Measurements from ENCODE around the gene TRPM3.
"Not testable (repeated sequence)": the region's sequence is repeated elsewhere in the genome, so short reads cannot be mapped to it uniquely, and the experiment has no call there.

TRPM3 gene

DNA sequence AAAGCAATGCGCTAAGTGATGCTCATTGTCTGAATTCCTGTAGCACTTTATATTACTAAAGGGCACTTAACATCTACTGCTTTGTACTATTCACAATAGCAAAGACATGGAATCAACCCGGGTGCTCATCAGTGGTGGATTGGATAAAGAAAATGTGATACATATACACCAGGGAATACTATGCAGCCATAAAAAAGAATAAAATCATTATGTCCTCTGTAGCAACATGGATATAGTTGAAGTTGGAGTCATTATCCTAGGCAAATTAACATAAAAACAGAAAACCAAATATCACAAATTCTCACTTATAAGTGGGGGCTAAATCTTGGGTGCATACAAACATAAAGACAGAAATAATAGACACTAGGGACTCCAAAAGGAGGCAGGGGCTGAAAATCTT lies 308.3 kb downstream of the TRPM3 start:
- DNase-seq = no peak

GRCh38 chr9:70811638-70812037 lies 309.8 kb downstream of the TRPM3 start:
- DNase-seq = no peak

DNA sequence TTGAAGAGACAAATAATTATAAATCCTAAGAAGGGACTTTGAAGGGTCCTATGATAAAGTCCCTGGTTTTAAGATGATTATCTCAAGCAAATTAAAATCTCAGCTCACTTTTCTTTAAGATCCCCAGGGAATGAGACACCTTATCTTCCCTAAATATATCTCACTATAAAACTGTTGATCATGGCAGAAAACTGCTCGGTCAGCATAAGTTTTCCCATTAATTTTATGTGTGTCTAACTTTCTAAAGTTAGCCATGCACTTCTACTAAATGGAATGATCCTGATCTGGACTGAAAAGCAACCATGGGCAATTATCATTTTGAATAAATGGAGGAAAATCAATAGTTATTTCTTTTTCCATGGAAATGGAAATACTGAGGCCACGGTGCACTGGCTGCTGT lies 314.5 kb downstream of the TRPM3 start:
- DNase-seq = no peak

GRCh38 chr9:70805949-70806348 lies 315.5 kb downstream of the TRPM3 start:
- DNase-seq = no peak

DNA sequence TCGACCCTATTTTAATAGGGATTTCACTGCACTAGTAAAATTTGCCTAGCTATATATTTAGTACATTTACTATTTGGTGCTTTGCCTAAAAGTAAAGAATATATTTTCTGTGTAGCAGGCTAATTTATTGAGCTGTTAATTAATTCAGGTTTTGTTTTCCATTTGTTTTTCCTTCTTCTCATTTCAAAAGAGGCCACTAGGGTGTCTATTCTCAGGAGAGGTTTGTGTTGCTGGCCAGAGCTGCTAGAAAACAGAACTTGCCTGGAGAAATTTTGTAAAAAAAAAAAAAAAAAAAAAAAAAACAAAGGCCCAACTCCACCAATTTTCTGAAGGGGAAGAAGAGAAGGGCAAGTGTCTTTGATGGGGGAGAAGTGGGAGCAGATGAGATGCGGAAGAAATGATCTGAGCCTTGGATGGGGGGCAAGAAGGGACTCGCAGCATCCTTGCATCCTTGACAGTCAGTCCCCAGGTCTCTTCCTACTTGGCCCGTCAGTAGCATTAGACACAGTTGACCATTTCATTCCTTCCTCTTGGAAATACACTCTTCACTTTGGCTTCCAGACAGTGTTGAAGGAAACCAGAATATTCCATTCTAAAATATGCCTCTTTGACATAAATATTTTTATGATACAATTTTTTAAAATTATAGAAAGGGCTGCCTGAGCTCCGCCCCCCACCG lies 318.5 kb downstream of the TRPM3 start:
- DNase-seq = no peak

GRCh38 chr9:70802206-70802605 lies 319.2 kb downstream of the TRPM3 start:
- DNase-seq = no peak

GRCh38 chr9:70801181-70801829 lies 320.1 kb downstream of the TRPM3 start:
- DNase-seq = no peak

DNA sequence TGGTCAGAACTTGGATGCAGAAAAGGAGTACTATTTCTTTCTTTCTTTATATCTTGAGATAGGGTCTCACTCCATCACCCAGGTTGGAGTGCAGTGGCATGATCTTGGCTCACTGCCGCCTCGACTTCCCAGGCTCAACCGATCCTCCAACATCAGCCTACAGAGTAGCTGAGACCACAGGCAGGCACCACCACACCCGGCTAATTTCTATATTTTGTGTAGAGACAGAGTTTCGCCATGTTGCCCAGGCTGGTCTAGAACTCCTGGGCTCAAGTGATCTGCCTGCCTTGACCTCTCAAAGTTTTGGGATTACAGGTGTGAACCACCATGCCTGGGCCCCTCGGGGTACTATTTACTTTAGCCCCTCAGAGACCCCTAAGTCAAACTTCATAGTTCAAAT lies 323.4 kb downstream of the TRPM3 start:
- DNase-seq = no peak

GRCh38 chr9:70795841-70796240 lies 325.6 kb downstream of the TRPM3 start:
- no peak for DNase-seq

- DNase-seq = no peak
Measured at GRCh38 chr9:70792796-70793195, 328.6 kb downstream of the TRPM3 start.

DNA sequence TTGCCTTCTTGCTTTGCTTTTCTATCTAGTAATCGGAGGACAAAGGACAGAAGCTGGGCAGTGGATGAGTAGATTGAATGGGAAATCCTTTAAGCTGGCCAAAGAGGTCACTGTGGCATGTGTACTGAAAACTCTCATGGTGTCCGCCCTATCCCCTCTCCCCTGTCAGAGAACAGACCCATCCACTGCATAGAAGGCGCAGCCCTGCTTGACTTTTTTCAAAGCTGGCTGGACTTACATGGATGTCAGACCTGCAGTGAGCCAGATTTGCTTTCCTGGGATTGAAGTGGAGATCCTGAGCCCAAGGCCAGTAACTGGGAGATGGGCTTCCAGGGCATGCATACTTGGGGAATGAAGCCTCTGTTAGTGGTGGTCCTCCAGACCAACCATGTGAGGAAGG lies 329.5 kb downstream of the TRPM3 start:
- DNase-seq = no peak

DNA sequence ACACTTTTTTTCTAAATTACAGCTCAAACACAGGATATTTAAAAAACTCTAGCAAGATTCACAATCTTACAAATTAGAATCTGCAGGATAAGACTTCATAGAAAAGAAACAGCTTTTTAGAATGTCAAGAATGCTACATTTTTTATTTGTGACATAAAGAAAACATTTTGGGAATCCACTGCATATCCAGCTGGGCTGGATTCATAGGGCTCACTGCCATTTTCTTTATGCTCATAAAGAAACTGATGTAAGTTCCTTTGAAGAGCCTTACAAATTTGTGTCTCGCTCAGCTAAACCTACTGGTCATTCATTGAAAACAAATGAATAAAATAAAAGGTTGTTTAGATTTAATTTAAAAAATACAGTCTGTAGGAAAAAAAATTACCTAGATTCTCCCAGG lies 332.3 kb downstream of the TRPM3 start:
- DNase-seq = no peak

- DNase-seq = no peak
Measured at GRCh38 chr9:70784456-70784855, 337.0 kb downstream of the TRPM3 start.

DNA sequence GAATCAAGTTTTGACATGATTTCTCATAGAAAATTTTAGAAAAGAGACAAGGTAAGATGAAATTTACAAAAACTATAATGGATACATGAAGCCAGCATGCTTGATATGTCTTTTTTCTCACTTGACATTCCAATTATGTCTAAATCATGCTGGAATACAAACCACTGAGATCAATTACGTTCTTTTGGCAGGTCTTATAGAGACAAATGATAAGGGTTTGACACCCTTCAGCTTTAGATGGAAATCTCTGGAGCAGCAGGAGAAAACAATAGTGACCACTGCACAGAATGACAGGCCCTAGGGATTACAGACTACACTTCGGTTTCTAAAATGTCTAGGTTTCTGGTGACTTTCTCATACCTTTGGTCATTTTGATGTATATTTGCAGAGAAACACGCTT lies 342.9 kb downstream of the TRPM3 start:
- no peak for DNase-seq

- DNase-seq = no peak
Measured at GRCh38 chr9:70773579-70773978, 347.8 kb downstream of the TRPM3 start.

GRCh38 chr9:70772601-70773000 lies 348.8 kb downstream of the TRPM3 start:
- DNase-seq = no peak

DNA sequence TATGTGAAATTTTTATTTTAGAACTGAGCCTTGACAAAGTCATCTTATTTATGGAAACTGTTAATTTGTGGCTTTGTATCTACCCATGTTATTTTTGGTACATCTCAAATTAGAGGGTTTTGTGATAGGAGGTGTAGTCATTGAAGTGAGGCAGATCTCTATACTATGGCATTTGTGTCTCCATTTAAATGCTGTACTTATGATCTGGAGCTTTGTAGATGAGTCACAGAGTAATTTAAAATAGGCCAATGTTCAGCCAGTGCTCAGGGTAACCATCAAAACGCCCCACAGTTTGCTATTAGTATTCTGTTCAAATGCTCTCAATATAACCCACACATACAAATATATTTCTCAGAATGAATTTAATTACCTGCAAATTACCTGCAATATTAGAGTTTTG lies 355.5 kb downstream of the TRPM3 start:
- DNase-seq = no peak

GRCh38 chr9:70761139-70761670 lies 360.2 kb downstream of the TRPM3 start:
- DNase-seq = no peak

DNA sequence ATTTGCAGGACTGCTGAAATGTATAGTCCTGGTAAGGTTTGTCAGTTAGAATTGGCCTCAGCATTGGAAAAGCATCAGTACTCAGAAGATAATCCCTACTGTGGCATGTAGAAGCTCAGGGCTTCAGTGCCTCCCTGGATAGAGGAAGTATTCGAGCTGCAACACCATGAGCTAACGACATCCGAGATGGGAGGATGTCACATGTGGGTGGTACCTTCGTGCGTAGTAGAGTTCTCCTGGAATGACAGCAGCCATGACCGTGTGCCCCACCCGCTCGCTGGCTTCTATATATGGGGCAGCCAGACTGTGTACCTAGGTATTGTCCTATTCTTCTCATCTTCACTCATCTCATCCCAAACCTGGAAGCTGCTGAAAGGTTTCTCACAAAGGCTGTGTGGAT lies 361.2 kb downstream of the TRPM3 start:
- DNase-seq = no peak

GRCh38 chr9:70753311-70753710 lies 368.1 kb downstream of the TRPM3 start:
- no peak for DNase-seq

- no peak for DNase-seq
Measured at GRCh38 chr9:70749066-70749465, 372.4 kb downstream of the TRPM3 start.

DNA sequence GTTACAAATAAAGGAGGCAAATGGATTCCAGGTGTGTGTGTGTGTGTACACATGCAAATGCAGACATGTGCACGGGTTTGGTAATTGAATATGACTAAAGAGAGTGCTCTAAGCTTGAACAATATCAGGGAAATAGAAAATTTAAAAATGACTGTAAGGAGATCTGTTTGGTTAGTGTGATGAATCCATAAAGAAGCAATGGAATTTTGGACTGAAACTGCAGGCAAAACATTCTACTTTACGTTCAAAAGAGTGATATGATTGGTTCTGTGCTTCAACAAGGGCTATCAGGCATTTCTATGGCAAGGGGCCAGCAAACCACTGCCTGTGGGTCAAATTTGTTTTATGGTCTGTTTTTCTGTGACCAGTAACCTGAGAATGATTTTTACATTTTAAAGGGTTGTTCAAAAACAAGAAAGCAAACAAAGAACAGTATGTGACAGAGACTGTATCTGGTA lies 374.1 kb downstream of the TRPM3 start:
- DNase-seq = peak; percentile 33

DNA sequence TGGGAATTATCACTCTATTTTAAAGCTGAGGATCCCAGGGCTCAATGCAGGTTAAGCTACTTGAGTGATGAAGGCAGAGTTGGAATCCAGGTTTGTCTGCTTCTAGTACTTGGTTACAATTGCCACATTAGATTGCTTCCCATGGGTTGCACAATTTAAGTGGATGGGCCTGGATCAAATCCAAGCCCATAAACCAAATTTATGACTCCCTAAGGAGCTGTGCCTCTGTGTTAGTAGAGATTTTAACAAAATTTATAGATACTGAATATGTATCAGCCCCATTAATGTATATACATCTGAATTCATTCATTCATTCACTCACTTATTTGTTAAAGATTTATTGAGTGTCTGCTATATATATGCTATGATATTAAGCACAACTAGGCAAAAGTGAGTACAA lies 374.7 kb downstream of the TRPM3 start:
- peak; percentile 72 for DNase-seq

DNA sequence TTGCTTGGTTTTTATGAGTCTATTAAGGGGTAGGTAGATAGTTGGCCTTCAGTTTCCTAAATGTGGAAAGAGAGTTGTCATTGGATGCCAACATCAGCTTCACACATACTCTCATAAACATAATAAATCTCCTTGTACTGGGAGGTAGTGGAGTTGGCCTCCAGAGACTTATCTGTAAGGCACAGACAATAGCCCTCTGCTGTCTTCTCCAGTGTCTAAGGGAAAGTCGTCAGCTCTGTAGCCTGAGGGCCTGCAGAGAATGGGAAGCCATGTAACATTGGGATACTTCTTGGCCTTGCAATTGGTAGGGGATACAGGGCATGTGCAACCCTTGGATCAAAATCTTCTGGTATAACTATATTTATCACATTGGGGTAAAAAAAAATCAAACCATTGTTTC lies 375.1 kb downstream of the TRPM3 start:
- no peak for DNase-seq

DNA sequence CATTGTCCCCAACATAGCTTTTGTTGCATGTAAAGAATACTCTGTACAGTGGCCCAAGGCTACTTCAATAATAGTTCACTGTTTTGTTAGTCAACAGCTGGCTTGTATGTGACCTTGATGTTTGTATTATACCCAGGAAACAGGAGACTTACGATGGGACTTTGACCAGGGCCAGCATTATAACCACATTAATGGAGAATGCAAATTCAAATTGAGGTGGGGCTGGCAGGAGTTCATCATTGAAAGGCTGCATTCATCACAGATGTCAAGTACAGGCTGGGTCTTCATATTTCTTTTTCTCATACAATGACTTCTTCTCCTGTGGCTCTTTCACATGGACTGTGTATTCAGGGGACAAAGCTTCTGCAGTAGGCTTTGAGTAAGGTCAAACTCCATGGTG lies 396.6 kb downstream of the TRPM3 start:
- DNase-seq = not testable (repeated sequence)

Data from DMS153 (cell line).